Mucosa of gallbladder (tissue), 1 donor: Measurements from ENCODE around the gene OSMR. TPM values are rescaled to one million over a fixed set of nuclear protein-coding genes. Genes with fewer than 3 reads are reported as not detected.

ENCODE experiments used
- DNase-seq: peaks from one replicate; pipeline ENCODE4 v3.0.0-alpha.2; 2020; ENCODE audit warnings: low spot score
- total RNA-seq: library from RNA; stranded (reverse); gene quantifications from one replicate; pipeline ENCODE4 v1.2.1, GENCODE V29; 2021
- donor health status: DM: no; HTN: no; CAD: no.

Gene OSMR
- total RNA-seq, result 26.8 TPM

DNA sequence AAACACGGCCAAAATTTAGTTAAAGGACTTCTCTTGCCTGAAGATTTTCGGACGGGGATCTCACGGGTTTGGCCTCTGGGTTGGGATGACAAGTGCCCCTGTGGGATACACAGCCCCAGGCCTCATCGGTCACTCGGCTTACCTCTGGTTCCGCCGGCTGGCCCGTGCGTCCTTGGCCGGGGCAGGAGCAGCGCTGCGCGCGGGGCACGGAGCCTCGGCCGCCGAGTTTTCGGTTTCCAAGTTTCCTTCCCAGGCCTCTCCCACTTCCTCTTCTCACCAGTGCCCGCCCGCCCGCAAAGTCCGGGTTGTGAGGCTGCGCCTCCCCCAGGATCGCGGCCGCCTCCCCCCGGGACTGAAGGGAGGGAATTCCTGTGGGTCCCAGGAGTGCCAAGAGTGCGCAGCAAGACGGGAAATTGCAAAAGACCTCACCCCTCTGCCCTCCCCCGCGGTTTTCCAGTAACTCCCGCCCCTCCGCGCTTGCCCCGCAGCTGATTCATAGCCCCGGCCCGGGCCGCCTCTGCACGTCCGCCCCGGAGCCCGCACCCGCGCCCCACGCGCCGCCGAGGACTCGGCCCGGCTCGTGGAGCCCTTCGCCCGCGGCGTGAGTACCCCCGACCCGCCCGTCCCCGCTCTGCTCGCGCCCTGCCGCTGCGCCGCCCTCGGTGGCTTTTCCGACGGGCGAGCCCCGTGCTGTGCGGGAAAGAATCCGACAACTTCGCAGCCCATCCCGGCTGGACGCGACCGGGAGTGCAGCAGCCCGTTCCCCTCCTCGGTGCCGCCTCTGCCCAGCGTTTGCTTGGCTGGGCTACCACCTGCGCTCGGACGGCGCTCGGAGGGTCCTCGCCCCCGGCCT, at the start of gene OSMR:
Gene OSMR, plus strand, starts transcription at position 487 of the 853 bp plus-strand sequence. CDS start 23,033 bp downstream, outside the sequence.
- peak; percentile 86 for DNase-seq

DNA sequence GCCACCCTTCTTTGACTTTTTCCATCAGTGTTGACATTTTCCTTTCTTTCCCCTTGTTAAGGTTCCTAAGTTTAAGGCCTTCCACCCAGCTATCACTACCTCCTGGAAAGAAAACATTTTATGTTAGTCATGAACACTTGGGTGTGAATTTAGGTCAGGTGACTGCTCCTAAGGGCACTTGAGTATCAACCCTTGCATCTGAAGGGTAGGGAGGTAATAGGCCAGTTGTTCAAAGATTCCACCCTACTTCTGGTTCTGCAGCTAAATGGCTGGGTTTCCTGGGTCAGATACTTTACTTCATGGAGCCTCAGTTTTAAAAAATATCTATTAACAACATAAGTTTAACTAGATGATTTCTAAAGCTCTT, 49.1 kb upstream of the OSMR start:
- no peak for DNase-seq

DNA sequence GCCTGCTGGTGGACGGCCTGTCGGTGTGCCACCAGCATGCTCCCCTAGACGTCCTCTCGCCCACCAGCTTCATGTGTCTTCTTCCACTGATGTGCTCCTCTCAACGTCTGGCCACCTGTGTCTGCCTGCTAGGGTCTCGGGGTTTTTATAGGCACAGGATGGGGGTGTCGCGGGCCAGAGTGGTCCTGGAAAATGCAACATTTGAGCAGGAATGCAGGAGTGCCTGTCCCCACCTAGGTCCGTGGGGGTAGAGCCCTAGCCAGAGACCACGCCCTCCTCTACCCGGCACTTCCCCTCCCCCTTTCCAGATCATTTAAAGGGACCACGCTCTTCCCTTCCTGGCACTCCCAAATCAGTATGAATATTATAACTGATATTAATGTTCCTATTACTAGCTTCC, 48.0 kb upstream of the OSMR start:
- DNase-seq, result no peak

DNA sequence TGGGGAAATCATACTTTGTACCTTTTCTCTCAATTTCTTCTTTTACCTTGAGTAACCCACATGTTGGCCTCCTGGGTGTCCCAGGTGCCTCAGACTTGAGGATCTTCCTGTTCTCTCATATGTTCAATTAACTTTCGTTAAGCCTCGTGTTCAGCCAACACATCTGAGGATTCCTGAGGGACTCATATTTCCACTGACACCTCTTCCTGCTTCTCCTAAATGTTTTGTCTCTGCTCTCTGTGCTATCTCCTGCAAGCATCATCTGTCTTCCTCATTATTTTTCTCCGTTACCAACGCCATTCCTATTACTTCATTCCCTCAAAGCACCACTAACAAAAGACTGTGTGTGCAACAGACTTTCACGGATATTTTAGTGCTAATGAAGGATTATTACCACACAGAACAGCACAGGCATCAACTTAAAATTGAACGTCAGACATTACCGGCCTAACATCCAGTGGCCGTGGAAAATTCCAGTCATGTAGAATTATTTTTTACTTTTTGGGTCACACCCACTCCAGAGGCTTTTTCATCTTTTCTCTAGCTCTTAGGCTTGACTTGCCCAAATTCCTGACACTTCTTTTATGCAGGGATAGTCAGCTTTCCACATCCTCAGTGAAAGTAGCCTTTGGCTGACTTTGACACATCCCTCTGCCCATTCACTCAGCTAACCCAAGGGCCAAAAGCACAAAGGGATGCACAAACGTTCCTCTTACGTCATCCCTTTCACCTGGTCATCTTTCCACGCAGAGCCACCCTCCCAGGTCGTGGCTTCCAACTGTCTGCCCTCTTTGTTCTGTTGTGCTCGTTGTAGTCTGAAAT, 46.0 kb upstream of the OSMR start:
- DNase-seq, result no peak

DNA sequence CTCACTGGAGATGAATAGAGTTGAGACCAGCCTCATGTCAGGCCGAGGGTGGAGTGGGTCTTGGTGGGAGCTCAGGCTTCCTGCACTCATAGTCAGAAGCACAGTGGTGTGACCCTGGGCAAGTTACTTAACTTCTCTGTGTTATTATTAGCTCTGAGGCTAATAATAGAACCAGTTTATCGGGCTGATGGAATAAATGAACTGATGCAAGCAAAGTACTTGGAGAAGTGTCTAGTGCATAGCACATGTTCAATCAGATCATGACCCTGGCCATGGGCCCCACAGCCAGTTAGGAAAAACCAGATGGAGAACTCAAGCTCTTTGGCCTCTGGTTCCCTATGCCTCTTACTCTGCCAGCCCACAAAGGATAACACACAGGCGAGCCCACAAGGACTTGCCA, 45.3 kb upstream of the OSMR start:
- no peak for DNase-seq

DNA sequence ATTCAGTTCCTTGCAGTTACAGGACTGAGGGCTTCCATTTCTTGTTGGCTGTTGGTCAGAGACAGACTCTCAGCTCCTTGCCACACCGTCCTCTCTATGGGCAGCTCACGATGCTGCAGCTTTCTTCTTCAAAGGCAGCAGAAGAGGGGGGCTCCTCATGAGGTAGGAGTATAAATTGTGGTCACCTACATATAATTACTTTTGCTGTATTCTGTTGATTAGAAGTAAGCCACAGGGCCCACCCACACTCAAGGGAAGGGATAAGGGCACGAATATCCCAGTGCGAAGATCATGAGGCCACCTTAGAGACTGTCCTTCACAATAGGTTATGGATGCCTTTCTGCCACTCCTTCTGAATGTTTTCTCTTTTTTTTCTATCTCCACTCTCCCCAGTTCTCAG, 43.7 kb upstream of the OSMR start:
- DNase-seq, result no peak

DNA sequence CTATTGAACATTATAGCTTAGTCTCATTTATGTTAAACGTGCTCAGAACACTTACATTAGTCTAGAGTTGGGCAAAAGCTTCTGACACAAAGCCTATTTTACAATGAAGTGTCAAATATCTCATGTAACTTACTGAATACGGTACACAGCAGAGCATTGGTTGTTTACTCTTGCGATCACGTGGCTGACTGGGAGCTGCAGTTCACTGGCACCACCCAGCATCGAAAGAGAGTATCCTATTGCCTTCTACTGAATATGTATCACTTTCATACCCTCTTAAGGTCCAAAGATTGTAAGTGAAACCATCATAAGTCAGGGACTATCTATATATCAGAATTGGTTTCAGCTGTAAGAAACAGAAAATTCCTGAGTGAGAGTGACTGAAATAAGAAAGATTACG, 42.6 kb upstream of the OSMR start:
- DNase-seq, result no peak

DNA sequence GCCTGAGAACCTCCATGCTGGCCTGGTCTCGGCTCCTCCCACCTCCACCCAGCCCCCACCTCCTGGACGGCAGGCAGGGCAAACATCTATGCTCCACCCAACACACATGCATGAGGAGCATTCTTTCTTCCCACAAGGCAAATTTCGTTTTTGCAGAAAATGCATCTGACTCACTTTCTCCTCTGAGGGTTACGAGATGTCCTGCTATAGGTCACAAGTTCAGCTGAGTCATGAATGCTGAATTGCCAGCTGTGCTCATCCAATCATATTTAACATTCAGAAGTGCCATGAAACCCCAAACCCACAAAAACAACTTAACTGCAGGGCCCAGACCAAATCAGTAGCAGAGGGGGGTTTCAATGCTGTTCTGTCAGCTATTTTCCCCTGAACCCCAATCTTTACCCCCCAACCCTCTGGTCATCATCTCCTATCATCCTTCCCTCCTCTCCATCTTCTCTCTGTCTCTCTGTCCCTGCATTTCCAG, 39.0 kb upstream of the OSMR start:
- DNase-seq, result no peak

DNA sequence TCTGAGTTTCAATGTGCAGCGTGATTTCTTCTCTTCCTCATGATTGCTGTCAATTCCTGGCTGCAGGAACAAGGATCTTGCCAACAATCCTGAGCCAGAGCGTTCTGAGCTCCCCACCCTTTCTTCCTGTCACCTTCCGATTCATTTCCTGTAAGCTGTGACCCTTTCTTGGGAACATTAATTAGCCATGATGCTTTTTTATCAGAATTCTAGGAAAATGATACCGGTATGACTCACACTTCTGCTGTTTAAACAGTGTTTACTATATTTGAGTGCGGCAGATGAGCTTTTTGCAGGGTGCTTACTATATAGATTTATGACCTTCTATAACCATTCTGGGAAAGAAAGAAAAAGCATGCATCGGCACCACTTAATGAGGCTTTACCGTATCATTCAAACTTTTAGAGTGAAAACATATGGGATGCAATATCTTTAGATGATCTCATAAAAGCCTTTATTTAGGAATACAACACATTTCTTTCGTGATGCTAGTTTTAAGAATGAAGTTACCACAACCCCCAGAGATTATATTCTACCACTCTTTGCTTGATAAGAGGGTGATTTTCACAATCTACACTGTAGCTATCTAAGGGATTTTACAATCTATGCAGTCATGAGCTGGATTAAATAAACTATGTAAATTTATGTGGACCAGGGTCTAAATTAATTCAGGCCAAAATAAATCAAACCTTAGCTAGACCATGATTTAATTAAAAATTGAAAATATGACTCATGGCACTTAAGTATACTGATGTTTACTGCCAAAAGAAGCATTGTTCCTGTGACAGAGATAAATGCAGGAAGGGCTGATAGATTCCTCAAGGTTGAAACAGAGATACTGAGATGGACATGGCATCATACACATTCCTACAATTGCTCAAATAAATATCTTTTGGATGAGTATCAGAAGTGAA, 38.0 kb upstream of the OSMR start:
- DNase-seq, result no peak

DNA sequence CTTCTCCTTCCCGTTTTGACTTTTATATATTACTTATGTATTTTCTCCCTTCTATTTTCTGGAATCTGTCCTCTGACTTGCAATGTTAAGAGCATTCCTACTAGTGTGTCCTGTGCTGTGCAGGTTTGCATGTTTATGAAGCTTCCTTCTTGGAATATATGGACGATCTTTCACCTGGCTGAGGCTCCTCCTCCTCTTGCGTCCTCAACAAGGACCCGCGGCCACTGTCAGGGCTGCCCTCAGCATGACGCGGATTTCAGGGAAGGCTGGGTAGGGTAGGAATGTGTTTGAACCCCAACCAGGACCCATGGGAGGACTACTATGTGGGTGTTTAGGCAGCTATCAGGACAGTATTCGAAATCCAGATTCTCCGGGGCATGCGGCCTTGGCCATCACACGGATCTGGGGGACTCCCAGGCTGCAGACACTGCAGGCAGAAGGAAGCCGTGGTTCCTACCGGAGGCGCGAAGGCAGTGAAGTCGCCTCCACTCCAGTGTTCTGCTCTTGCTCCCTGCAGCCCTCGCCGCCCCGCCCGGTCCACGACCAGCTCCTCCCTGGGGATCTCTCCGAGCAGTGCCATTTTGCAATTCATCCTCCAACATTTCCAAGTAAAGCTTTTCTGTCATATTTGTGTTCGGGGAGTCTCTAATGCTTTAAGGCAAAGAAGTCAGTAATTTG, 37.0 kb upstream of the OSMR start:
- no peak for DNase-seq

DNA sequence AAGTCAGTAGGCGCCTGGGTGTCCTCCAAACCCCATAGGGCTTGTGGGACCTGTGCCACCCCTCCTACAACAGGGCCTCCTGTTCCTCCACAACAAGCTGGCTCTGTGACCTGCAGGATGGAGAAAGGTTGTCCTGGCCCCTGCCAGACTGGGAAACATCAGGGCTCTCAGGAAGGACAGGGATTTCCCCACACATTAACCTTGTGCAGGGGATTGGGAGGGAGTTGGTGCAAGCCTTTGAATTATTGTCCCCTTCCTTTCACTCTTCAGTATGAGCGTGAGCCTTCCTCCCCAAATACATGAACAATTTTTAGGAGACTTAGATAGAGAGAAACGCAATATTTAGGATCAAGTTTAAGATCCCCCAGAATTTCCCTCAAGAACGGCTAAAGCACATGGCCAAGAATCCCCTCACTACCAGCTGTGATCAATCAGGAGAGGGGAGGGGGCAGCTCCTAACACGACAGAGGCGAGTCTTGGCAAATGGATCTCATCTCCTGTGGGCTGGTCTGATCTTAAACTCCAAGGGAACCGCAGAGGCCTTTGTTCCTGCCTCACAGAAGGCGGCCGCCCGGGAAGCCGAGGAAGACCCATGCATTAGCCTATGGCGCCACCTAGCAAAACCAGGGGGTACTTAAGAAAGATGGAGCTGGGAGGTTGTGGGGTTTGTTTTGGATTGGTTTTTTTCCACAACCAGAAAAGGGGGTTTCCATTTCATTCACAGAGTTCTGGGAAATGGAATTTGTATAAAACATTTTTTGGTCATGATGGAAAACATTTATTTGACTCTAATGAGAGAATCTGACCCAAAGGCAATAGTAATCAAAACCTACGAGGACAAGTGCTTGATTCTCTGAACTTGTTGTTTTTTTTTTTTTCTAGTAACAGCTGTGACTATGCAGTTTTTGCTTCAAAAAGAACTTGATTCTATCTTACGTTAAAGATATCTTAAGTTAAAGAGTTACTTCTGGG, 36.1 kb upstream of the OSMR start:
- peak; percentile 77 for DNase-seq

DNA sequence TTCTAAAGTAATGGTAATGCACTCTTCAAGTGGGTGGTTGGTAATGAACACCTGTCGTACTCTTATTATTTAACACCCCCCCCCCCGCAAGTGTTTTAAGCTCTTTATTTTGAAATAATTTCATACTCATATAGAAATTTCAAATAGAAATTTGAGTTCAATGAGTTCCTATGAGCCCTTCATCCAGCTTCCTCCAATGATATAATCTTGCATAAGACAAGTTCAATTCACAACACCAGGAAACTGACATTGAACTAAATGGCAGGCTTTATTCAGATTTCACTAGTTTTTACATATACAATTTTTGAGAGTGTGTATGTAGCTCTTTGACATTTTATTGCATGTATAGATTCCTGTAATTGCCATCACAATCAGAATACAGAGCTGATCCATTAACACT, 30.9 kb upstream of the OSMR start:
- DNase-seq, result no peak

DNA sequence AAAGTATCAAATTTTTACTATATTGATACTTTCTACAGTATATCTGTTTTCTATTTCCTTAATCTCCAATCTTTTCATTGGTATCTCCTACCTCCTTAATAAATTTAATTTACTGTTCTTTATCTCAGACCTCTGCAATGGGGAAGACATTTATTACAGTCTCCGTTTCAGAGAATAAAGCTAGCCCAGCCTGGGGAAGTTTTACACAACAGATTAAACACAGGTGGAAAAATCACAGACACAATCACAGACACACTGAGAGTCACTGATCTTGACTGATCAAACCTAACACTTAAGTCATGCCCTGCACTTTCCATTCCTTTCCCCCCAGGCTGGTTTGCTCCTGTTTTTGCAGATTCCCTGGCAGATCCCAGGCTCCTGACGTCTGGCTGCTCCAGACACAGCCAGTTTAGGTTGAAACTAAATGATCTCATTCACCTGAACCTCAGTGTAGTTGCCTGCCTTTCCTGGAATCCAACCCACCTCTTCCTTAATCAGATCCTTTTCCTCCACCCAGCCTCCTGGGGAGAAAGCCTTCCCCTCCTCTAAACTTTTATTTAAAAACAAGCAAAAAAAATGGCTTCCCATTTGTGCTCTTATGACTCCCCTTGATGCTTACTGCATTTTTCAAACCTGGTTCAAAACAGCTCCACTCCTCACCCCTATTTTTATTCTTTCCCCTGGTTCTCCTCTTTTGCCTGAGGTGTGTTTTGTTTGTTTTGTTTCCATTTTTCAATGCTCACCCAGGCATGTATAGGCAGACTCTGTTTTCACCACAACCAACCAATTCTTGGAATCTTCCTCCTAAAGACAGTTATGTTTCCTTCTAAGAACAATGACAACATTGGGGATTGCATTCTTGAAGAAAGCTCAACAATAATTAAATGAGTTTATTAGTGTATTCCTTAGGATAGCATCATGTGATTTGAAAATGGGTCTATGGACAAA, 29.5 kb upstream of the OSMR start:
- no peak for DNase-seq

DNA sequence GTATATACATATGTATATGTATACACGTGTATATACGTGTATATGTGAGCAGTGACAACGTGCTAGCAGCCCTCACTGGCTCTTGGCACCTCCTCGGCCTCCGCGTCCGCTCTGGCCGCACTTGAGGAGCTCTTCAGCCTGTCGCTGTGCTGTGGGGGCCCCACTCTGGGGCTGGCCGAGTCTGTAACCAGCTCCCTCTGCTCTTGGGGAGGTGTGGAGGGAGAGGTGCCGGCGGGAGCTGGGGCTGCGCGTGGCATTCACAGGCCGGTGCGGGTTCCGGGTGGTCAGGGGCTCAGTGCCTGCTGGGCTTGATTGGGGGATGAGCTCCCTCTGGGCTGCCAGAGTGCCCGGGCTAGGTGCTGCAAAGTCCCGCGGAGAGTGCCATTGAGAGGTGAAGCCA, 24.1 kb upstream of the OSMR start:
- no peak for DNase-seq

DNA sequence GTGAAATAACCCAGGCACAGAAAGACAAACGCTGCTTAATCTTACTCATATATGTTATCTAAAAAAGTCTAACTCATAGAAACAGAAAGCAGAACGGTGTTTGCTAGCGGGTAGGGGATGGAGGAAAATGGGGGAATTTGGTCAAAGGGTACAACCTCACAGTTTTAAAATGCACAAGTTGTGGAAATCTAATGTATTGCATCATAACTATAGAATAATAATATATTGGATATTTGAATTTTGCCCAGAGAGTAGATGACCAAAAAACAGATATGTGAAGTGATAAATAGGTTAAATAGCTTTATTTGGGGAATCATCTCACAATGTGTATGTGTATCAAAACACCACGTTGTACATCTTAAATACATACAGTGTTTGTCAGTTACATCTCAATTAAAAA, 22.3 kb upstream of the OSMR start:
- DNase-seq, result no peak

DNA sequence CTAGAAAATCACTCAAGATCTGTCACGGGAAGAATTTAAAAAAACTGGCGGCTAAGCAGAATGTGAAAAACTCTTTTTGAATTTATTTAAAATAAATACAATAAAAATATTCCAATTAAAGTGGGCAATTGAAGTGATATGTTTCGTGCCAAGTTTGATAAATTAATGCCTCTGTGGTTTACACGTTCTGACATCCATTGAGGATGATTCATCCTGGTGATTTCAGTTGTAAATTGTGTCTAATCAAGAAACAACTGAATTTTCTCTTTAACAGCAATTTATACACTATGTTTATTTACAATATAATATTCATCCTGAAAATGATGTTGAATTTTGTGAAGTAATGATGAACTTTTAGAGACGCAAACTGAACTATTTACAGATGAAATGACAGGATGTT, 21.0 kb upstream of the OSMR start:
- no peak for DNase-seq

DNA sequence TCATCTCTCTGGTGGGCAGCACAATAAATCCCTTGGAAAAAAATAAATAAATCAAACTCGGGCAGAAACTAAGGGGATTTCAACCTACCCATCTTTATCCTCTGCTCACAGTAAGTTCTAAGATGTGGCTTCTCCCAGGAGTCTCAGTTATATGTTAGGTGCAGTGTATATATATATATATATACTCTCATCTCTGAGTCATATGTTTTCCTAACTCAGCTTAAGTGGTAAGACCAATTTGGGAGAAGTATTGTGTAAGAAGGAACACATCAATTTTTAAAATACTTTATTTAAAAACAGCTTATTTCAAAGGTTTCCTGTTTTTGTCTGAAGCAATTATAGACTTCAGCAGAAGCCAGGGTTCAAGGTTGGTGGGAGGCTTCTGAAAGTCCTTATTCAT, 20.3 kb upstream of the OSMR start:
- no peak for DNase-seq

DNA sequence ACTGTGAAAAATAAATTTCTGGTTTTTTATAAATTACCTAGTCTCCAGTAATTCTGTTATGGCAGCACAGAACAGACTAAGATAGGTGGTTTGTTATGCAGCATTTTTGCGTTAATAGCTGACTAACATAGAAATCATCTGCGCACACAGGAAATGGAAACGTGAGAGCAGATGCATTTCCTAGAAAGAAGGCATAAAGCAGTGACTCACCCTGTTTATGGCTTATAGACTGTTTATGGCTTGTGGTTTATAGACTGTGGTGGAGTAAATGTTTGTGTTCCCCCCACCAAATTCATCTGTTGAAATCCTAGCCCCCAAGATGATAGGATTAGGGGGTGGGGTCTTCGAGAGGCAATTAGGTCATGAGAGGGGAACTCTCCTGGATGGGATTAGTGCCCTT, 18.3 kb upstream of the OSMR start:
- DNase-seq, result no peak

DNA sequence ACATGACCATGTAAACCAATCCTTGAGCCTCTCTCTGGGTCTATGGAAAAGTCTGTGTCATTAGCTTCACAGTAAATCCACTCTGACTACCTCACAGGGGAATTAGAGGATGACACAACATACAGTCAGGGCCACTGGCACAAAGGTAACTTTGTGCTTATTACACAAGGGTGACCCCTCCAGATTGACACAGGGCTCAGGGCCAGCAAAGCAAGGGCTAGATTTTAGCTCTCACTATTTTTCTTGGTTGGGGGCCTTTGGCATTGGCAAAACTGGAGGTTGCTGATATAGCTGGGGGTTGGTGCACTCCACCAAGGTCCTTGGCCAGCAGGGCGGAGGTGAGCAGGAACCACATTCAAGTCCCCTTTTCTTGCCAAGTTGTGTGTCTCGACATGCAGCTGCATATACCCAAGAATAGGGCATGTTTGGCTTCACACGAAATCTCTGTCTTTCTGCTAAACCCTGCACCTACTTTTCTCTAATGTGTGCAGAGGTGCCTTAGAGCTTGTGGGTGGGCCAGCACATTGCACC, 15.2 kb upstream of the OSMR start:
- no peak for DNase-seq
